ENCODE measurements around the gene NEMP2.
"Not testable (repeated sequence)": the region's sequence is repeated elsewhere in the genome, so short reads cannot be mapped to it uniquely, and the experiment has no call there.

NEMP2 gene

DNA sequence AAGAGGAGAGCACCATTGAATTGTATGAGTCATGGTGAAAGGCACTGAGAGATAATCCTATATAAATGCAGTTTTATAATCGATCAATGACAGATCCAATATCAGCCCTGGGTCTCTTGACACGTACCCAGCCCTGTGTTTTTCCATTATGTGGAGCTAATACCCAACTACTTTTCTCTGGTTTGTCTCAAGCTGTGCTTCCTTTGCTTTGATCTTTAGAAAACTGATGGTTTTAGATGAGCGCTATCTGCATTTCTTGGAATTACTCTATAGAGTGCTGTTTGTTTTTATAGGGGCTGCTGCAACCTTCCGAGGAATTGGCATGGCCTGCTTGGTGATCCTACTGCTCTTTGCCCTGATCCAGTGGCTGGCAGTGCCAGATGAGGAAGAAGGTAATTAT lies 45.0 kb downstream of the NEMP2 start:
- DNase-seq (ENCODE audit: low spot score), result no peak

DNA sequence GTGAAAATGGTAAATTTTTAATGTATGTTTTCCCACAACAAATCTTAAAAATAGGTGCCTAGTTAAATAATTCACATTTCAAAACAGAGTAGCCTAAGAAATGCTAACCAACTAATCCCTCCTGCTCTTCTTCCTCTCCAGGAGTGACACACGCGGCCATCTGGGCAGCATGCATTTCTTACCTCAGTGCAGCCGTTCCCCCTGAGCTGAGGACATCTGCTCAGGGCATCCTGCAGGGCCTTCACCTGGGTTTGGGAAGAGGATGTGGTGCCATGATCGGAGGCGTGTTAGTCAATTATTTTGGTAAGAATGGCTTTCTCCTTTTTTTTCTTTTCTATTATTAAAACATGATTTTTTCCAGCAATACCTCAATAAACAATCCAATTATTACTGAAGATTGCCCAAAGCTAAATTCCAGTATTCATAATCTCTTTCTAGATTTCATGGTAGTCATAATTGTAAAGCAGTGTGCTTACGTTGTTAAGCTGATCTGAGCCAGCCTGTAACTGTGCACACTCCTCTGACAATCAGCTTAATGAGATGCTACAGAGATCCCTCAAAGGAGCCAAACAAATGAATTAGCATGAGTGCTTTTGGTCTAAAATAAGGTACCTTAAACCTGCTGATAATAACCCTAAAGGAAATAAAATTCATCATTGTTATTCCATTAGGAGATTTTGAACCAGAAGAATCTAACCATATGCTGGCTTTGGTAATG lies 45.8 kb downstream of the NEMP2 start:
- DNase-seq (ENCODE audit: low spot score), result no peak

DNA sequence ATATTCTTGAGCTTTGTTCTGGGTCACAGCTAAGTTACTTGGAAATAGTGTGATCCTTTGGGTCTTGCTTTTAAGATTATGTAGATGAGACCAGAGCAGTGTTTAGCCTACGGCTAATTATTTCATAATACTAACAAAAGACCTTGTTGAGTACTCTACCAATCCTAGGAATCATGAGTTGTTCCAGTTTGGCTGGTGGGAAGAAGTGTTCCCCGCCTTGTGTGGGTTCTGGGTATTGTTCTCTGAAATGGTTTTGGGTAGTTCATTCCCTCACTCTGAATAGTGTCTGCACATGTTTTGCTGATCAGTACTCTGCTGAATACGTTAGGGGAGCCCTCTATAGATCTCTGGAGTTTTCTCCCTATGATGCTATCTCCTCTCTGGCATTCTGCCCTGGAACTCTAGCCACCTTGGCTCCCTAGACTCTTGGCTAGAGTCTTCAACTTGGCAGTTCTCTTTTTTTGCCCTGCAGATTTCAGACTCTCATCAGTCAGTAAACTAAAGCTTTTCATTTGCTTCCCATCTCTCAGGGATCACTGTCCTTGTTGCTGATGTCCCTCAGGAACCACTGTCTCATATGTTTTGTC lies 48.4 kb downstream of the NEMP2 start:
- no peak for DNase-seq (ENCODE audit: low spot score)

DNA sequence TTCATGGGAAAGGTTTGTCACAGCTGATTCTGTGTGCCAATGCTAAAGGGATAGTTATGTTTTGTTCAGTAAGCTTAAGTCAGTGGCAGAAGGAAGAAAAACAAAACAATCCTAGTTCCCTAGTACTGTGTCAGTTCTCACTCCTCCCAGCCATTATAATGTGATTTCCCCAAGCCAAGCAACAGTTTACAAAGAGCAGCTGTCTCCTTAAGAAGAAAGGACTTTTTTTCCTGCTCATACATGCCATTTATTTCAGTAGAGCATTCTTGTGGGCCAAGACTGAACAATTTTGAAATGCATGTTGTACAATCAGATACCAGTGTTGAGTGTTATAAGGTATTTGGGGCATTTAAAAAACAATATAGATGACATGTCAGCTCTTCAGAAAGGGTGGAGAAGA lies 52.1 kb downstream of the NEMP2 start:
- DNase-seq (ENCODE audit: low spot score), result no peak

DNA sequence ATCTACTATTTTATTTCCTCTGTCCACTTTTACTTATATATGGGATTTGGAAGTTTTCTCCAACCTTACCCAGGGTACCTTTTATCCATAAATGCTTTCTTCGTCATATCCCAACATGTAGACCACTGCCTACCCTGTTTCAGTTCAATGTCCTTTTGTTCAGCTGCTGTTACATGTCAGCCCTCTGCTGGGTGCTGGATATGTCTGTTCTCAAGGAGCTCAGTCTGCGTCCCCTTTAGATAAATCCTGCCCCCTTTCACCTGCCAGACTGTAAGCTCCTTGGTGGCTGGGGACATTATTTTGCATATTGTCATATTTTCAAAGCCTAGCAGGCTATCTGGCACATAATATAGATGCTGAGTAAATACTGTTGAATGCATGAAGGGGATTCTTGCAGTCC lies 53.2 kb downstream of the NEMP2 start:
- no peak for DNase-seq (ENCODE audit: low spot score)

DNA sequence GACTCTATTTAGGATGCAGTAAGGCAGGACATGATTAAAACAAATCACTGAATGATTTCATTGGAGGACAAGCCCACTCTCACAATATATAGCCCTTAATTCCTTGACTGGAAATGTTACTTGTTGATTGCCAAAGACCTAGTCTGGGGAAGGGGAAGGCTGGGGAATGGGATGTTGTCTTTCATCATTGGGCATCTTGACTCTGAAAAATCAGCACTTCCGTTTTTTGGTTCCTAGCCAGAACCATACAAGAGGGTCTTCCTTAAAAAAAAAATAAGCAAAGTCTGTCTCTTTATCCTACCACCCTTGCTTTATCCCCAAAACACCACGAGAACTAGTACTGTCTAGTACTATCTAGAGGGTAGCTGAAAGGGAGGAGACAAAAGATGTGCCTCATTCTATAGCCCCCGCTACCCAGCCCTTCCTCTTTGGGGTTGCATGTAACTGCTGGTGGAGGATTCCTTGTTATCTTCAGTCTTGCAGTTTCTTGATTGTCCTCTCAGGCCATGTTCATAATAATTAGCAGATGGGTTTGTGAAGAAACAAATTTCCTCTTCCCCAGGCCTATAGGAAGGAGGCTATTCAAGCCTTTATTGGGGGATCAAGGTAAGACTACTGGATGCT lies 55.8 kb downstream of the NEMP2 start:
- no peak for DNase-seq (ENCODE audit: low spot score)

DNA sequence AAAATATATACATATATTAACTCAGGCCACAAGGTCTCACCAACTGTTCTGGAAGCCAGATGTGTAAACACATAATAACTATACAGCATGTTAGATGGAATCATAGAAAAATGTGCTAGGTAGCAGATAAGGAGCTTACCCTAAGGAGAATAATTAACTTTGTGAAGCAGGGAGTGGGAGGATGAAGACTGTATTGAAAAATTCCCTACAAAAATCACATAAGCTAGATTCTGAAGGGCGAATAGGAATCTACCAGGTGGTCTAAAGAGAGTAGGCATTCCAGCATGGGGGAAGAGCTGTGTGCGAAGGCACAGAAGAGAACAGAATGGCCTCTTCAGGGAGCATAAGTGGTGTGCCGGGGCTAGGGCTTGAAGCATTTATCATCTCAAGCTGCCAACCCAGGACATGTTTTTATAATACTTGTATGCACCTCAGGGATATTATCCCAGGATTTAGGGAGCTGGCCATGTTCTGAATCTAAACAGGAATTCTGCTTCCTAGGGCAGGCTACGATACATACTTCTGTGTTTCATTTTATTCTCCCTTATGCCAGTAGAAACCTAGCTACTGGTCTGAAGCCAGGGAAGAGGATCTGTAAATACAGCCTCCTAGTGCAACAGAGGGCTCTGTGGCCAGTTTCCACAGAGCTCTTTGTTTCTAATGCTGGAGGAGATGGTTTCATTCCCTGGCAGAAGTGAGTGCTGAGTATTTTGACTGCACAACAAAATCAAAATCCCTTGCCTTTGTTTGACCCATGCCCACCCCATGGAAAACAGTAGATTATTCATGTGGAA lies 56.7 kb downstream of the NEMP2 start:
- no peak for DNase-seq (ENCODE audit: low spot score)

DNA sequence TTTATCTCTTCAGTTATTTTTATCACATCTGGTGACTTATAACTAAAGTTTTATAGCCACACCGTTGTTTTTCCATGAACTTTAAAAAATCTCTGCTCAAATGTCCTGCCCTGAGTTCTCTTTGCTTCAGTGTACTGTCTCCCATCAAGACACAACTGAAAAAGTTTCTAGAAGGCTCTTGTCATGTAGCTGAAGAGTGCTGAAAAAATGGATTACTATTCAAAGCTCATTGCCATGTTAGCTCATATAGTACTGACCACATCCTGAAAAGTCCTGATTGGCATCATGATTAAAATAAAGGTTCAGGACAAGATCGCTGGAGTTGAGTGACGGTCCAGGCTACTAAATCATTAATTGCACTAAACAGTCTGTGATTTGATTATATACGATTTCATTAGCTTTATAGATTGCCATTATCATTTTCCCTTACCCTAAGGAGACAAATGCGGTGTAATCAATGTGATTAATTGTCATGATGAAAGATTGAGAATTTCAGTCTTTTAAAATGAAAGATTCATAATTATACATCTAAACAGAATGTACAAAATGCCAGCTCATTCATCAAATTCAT lies 64.2 kb downstream of the NEMP2 start:
- no peak for DNase-seq (ENCODE audit: low spot score)

DNA sequence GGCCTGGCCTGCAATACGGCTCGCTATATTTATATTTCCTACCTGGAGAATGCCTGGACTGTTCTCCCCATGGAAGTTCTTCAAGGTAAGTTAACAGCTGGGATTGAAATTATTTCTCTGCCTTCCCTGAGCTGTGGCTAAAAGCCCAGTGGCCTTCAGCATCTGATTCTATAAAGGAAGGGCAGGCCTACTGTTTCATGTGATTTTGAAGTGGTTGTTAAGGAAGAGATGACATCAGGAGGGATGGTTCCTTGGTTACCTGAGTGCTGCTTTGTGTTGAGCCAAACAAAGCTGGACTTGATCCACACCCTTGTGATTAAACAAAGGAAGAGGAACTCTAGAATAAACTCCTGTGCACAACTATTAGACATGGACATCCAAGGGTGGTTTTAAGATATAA lies 64.8 kb downstream of the NEMP2 start:
- DNase-seq (ENCODE audit: low spot score), result peak; percentile 12

DNA sequence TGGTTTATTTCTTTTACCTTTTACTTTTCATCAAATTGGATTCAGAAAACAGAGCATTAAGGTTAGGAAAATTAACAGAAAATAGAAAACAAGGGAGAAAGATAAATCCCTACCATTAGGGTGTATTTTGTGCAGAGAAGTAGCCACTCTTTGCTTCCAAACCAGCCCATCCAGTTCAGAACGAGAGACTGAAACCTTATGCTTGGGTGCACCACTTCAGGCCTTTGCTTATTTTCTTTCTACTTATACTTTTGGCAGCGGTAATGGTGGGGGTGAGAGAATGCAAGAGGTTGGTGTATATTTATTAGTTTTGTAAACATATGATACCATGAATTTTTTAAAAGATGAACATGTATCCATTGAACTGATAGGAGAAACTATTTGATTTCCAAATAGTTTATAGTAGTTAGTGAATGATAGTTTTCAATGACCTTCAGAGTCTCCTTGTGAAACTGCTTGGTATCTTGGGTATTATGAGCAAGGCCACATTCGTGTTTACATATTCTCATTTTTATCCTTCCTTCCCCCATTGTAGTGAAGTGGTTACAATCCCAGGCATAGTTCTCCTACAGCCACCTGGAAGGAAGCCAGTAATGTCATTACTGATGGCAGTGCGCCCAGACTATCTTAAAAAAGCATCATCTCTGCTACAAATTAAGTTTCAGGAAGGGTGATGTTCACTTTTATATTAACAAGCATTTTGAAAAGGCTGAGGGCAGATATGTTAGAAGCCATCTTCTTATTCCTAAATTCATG lies 65.5 kb downstream of the NEMP2 start:
- no peak for DNase-seq (ENCODE audit: low spot score)

DNA sequence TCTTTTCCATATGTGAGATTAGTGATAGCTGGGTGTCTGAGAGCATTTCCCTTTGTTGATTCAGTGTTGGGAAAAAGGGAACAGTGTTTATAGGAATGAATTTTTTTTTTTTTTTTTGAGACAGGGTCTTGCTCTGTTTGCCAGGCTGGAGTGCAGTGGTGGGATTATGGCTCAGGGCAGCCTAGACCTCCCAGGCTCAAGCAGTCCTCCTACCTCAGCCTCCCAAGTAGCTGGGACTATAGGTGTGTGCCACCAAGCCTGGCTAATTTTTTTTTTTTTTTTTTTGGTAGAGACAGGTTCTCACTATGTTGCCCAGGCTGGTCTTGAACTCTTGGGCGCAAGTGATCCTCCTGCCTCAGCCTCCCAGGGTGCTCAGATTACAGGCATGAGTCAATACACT lies 66.2 kb downstream of the NEMP2 start:
- DNase-seq (ENCODE audit: low spot score), result not testable (repeated sequence)

DNA sequence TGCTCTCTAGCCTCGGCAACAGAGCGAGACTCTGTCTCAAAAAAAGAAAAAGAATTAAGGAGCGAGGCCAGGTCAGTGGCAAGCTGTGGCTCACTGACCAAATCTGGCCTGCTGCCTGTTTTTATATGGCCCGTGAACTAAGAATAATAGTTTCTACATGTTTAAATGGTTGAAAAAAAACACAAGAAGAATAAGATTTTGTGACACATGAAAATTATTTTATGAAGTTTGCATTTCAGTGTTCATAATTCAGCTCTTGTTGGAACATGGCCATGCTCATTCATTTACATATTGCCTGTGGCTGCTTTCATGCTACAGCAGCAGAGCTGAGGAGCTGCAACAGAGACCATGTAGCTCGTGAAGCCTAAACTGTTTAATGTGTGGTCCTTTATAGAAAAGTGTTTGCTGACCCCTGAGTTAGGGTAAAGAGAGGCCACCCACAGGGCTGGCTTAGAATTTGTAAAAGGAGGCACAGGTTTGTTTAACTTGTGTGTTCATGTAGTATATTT lies 66.9 kb downstream of the NEMP2 start:
- DNase-seq (ENCODE audit: low spot score), result no peak

DNA sequence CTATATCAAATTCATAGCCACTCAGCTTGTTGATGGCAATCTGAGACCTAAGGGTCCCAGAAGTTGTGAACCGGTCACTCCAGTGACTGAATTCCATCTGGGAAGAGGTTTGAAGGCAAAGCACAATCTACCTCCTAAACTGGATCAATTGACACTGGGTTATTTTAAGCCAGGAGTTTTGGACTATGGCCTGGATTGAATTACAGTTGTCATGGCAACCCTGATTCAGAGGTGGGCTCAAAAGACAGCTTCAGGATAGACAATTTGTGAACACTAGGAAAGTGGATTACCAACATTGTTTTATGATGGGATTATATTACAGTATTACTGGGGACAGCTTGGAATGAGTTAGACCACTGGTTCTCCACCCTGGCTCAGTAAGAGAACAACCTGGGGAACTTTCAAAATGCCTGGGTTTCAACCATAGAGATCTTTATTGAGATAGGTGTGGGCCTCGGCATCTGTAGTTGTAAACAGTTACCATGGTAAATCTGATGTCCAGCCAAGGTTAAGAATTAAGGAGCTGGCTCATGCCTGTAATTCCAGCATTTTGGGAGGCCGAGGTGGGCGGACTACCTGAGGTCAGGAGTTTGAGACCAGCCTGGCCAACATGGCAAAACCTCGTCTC lies 67.6 kb downstream of the NEMP2 start:
- DNase-seq (ENCODE audit: low spot score), result no peak

DNA sequence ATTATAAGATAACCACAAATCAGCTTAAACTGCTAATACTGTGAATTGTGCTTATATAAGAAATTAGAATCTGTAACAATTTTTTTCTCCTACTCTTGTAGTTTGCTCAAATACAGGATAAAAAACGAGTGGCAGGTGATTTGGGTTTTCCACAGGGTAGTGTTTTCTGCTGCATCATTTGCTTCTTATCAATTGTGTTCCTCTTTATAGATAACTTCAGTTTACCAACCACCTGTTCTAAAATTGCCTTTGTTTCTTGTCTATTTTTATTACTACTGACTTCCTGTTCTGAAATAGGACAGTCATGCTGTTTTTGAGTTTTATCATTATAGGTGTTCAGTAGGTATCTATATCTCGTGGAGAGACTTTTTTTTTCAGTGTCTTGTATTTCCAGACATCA lies 69.5 kb downstream of the NEMP2 start:
- no peak for DNase-seq (ENCODE audit: low spot score)

DNA sequence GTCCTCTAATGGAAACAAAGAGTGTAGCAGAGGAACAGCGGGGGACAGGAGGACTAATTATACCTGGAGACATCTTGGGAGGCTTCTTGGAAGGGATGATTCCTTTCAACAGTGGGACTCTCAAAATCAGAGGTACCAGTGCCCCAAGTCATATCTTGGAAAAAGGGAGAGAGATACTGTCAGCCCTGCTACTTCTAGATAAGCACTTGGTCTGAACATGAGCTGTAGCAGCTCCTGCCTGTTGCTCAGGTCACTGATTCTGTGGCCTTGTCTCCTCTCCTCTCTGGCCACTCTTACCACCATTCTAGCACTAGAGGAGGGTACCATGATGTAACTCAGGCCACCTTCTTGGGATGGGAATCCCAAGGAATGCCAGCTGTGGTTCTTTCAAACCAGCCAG lies 71.9 kb downstream of the NEMP2 start:
- DNase-seq (ENCODE audit: low spot score), result no peak

DNA sequence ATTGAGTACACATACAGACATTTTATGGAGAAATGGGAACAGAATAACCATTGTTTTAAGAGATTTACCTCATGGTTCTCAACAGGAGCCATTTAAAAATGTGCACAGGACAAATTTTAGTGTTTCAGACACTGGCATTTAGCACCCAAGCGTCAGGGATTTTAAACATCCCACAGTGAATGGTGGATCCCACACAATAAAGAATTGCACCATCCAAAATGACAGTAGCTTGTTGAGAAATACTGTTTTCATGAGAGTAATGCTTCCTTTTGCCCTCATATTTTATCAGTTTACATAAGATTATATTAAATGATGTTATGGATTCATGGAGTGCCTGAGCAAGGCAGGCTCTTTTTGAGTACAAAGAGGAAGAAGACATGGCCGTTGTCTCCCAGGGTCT lies 72.3 kb downstream of the NEMP2 start:
- DNase-seq (ENCODE audit: low spot score), result no peak

DNA sequence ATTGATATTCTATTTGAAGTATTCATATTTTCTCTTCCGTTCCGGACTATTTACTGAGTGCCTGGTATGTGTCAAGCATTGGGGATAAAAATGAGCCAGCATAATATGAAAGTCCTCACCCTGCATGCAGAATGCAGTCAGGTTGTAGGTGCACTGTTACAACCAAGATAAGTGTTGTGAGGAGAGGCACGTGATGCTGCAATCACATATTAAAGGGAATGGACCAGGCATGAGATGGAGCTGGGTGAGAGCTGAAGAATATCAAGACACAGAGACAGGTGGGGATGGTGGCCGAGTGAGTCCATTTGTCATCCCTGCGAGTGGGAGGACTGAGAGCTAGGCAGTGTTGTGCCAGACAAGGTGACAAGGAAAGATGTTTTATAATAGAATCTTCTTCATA lies 74.0 kb downstream of the NEMP2 start:
- DNase-seq (ENCODE audit: low spot score), result no peak

DNA sequence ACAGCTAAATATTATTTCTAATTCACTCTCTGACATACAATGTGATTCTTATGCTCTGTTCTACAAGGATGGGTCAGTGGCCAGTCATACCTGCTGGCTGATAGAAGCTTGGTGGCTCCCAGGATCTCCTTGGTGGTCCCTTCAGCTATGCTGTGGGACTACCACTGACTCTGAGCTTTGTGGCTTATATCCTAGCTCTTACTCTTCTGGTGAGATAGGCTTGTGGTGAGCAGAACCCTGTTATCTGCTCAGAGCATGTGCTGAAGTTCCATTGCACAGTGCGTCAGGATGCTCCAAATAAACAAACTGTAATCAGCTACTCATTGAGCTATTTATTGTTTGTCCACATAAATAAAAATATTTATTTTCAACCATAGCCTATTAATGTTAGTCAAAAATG lies 74.6 kb downstream of the NEMP2 start:
- DNase-seq (ENCODE audit: low spot score), result no peak

DNA sequence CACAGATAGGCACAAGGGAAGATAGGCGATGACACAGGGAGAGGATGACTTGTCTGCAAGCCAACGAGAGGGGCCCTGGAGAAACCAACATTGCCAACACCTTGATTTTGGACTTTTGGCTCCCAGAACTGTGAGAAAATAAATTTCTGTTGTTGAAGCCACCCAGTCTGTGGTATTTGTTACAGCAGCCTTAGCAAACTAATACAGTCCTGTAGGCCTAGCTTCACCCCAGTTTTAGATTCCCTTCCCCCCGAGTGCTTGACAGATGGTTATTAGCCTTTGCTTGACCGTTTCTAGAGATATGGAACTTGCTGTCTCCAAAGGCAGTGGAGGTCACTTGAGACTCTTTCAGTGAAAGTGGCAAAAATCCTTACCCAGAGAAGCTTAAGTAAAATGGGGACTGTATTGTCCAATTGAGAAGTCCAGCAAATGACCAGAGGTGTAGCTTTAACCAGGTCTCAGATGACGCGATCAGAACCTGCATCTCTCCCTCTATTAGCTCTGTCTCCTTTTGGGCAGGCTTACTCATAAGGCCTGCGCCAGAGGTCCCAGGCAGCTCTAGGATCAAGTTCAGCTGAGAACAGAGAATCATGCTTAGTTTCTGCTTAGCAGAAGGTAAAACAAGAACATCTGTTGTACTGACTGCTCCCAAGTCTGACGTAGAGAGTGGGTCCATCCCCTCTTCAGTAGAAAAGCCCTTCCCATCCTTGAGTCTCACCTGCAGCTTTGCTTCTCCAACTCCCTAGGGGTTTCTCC lies 76.0 kb downstream of the NEMP2 start:
- no peak for DNase-seq (ENCODE audit: low spot score)

DNA sequence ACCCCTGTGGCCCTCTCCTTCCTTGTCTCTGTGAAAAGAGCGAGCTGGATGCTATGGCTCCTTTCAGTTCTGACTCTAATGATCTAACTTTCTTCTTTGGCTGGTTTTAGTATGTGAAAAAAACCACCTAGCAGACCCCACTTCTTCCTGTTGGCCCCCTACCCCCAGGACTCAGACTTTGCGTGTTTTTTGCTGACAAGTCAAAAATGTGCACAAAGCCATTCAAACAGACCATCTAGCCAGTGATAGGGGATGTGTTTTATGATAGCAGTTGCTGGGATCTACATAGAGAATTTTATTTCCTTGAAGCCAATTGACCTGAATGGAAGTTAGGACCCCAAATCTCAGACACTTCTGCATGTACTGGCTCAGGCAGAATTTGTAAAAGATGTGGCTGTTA lies 77.3 kb downstream of the NEMP2 start:
- no peak for DNase-seq (ENCODE audit: low spot score)

Data from CD4-positive, alpha-beta T cell treated with Interleukin-15 for 4 hours (primary cell).